IMR-90 (cell line): ENCODE measurements around the gene QKI. TPM values are rescaled to one million over a fixed set of nuclear protein-coding genes. Genes with fewer than 3 reads are reported as not detected.

Experiments
- ATAC-seq: fragments of 200-7000 bp; cut with Tn5 transposase; 2 replicates; pipeline ENCODE4 v1.9.1; 2020; ENCODE audit warnings: low read depth, mild to moderate bottlenecking, moderate library complexity
- BruUV-seq: library from RNA; stranded (reverse); fragments of 400-500 nt; replicated peaks from 2 replicates; lab custom pipeline; 2021; lab: Mats Ljungman, UMichigan
- CTCF ChIA-PET: fragments of 300-600 bp; formaldehyde crosslinking; extraction: SDS; loops from one replicate; lab custom pipeline; 2021; ENCODE audit warnings: antibody characterized with exemption; lab: Yijun Ruan, JAX
- POLR2A ChIA-PET: fragments of 300-600 bp; sonication (Branson Sonifier 250); formaldehyde crosslinking; loops from one replicate; lab custom pipeline; 2022; ENCODE audit warnings: antibody characterized with exemption; ENCODE audit not compliant: unreplicated experiment; lab: Charles Lee
- DNase-seq: peaks from one replicate; pipeline ENCODE4 v3.0.0; 2013
- H2AFZ ChIP-seq: replicated peaks from 2 replicates; pipeline ENCODE3; 2013; ENCODE audit warnings: low read length, mild to moderate bottlenecking; ENCODE audit not compliant: poor library complexity
- H2AK5ac ChIP-seq: 2 replicates; pipeline ENCODE4 v1.6.1; 2013; ENCODE audit warnings: low read depth, low read length, inconsistent platforms
- H2AK9ac ChIP-seq: replicated peaks from 2 replicates; pipeline ENCODE3; 2013; ENCODE audit warnings: mild to moderate bottlenecking, low read depth, low read length, moderate library complexity; ENCODE audit not compliant: poor library complexity
- H2BK120ac ChIP-seq: 2 replicates; pipeline ENCODE4 v1.6.1; 2013; ENCODE audit warnings: low read depth, low read length, inconsistent platforms
- H2BK15ac ChIP-seq: 3 replicates; pipeline ENCODE4 v1.6.1; 2013; ENCODE audit warnings: low read depth, low read length, inconsistent platforms
- H2BK20ac ChIP-seq: 2 replicates; pipeline ENCODE4 v1.6.1; 2013; ENCODE audit warnings: low read depth, mild to moderate bottlenecking, inconsistent platforms, low read length, moderate library complexity
- H2BK5ac ChIP-seq: 2 replicates; pipeline ENCODE4 v1.6.1; 2013; ENCODE audit warnings: mild to moderate bottlenecking, low read depth, low read length, inconsistent platforms; ENCODE audit not compliant: poor library complexity, severe bottlenecking
- H3K14ac ChIP-seq: replicated peaks from 2 replicates; pipeline ENCODE4 v1.6.1; 2013; ENCODE audit warnings: low read depth, low read length, inconsistent platforms
- H3K18ac ChIP-seq: 2 replicates; pipeline ENCODE4 v1.6.1; 2013; ENCODE audit warnings: low read depth, low read length, control low read depth
- H3K23ac ChIP-seq: 2 replicates; pipeline ENCODE4 v1.6.1; 2013; ENCODE audit warnings: low read depth, low read length, inconsistent platforms
- H3K27ac ChIP-seq: 2 replicates; pipeline ENCODE4 v1.5.1; 2013; ENCODE audit warnings: mild to moderate bottlenecking, control low read depth, low read length; ENCODE audit not compliant: insufficient read depth
- H3K27me3 ChIP-seq: 2 replicates; pipeline ENCODE4 v1.6.1; 2013; ENCODE audit warnings: low read length; ENCODE audit not compliant: control insufficient read depth, insufficient read depth
- H3K36me3 ChIP-seq: 2 replicates; pipeline ENCODE4 v1.6.1; 2013; ENCODE audit warnings: low read length, mixed read lengths; ENCODE audit not compliant: control insufficient read depth, insufficient read depth
- H3K4ac ChIP-seq: 2 replicates; pipeline ENCODE4 v1.6.1; 2013; ENCODE audit warnings: low read depth, low read length, inconsistent platforms
- H3K4me1 ChIP-seq: 2 replicates; pipeline ENCODE4 v1.6.1; 2013; ENCODE audit warnings: low read length, mixed read lengths; ENCODE audit not compliant: control insufficient read depth, insufficient read depth
- H3K4me2 ChIP-seq: 2 replicates; pipeline ENCODE4 v1.6.1; 2013; ENCODE audit warnings: low read depth, mild to moderate bottlenecking, control low read depth, low read length, moderate library complexity
- H3K4me3 ChIP-seq: 2 replicates; pipeline ENCODE4 v1.5.1; 2013; ENCODE audit warnings: low read depth, mild to moderate bottlenecking, control low read depth, low read length, moderate library complexity; ENCODE audit not compliant: insufficient read depth
- H3K56ac ChIP-seq: 2 replicates; pipeline ENCODE4 v1.6.1; 2013; ENCODE audit warnings: low read length, inconsistent platforms; ENCODE audit not compliant: insufficient read depth; ENCODE audit errors: extremely low read depth
- H3K79me1 ChIP-seq, 2 experiments: 2 replicates each; pipeline ENCODE4 v1.6.1; 2013; ENCODE audit warnings: low read length in 2 of 2, inconsistent platforms in 1 of 2, low read depth in 1 of 2
- H3K9ac ChIP-seq: 2 replicates; pipeline ENCODE4 v1.6.1; 2013; ENCODE audit warnings: low read depth, low read length, control low read depth
- H3K9me1 ChIP-seq: 2 replicates; pipeline ENCODE4 v1.6.1; 2013; ENCODE audit warnings: low read length, inconsistent platforms; ENCODE audit not compliant: insufficient read depth
- H3K9me3 ChIP-seq: 2 replicates; pipeline ENCODE4 v1.6.1; 2013; ENCODE audit warnings: low read length; ENCODE audit not compliant: control insufficient read depth, insufficient read depth
- H4K20me1 ChIP-seq: 2 replicates; pipeline ENCODE4 v1.6.1; 2013; ENCODE audit warnings: low read length, inconsistent platforms; ENCODE audit not compliant: insufficient read depth
- H4K5ac ChIP-seq: 2 replicates; pipeline ENCODE4 v1.6.1; 2013; ENCODE audit warnings: mild to moderate bottlenecking, low read depth, low read length, control low read depth
- H4K8ac ChIP-seq, 2 experiments: 2 replicates each; pipeline ENCODE4 v1.6.1; 2013; ENCODE audit warnings: low read depth in 2 of 2, low read length in 2 of 2, control low read depth in 1 of 2, inconsistent platforms in 1 of 2
- H4K91ac ChIP-seq: 2 replicates; pipeline ENCODE4 v1.6.1; 2013; ENCODE audit warnings: low read depth, low read length, inconsistent platforms; ENCODE audit not compliant: insufficient read depth
- CEBPB ChIP-seq: IDR thresholded peaks from 2 replicates; pipeline ENCODE4 v1.6.1; 2012; ENCODE audit warnings: low read depth, low read length, improper control_type of control experiment
- CHD1 ChIP-seq: IDR thresholded peaks from 2 replicates; pipeline ENCODE4 v1.6.1; 2012; ENCODE audit warnings: low read depth, low read length, improper control_type of control experiment
- CTCF ChIP-seq: conservative IDR thresholded peaks from 2 replicates; pipeline ENCODE4 v1.5.1; 2012; ENCODE audit warnings: mild to moderate bottlenecking, low read depth, low read length, improper control_type of control experiment
- MAFK ChIP-seq: IDR thresholded peaks from 2 replicates; pipeline ENCODE4 v1.6.1; 2012; ENCODE audit warnings: low read depth, low read length, improper control_type of control experiment
- MAZ ChIP-seq: IDR thresholded peaks from 2 replicates; pipeline ENCODE4 v1.6.1; 2012; ENCODE audit warnings: low read depth, mild to moderate bottlenecking, low read length, improper control_type of control experiment, moderate library complexity, borderline replicate concordance
- POLR2A ChIP-seq: IDR thresholded peaks from 2 replicates; pipeline ENCODE4 v1.6.1; 2012; ENCODE audit warnings: mild to moderate bottlenecking, low read depth, low read length
- RAD21 ChIP-seq: IDR thresholded peaks from 2 replicates; pipeline ENCODE4 v1.6.1; 2012; ENCODE audit warnings: low read length, improper control_type of control experiment
- SMC3 ChIP-seq: fragments of 150-350 bp; IDR thresholded peaks from 2 replicates; pipeline ENCODE4 v1.6.1; 2016; ENCODE audit warnings: low read depth, mild to moderate bottlenecking, antibody characterized with exemption, low read length, moderate library complexity
- USF2 ChIP-seq: fragments of 150-350 bp; IDR thresholded peaks from 2 replicates; pipeline ENCODE4 v1.6.1; 2017; ENCODE audit warnings: mild to moderate bottlenecking, antibody characterized with exemption, low read length, low read depth
- WGBS, 2 experiments: methylation state at CpG; one replicate each; pipeline versions ENCODE4 v1.1.5 to v1.1.7; 2013; ENCODE audit warnings: missing lambda C conversion rate in 2 of 2; ENCODE audit not compliant: insufficient read length in 1 of 2; ENCODE audit errors: extremely low coverage in 2 of 2; 5-methylcytosine and 5-hydroxymethylcytosine counted together
- dilution Hi-C: fragments of 300-500 bp; cut with HindIII; formaldehyde crosslinking; loops from one replicate; pipeline ENCODE4 v1.14.3; 2018; ENCODE audit warnings: low sequenced_read_pairs; ENCODE audit not compliant: unreplicated experiment
- in situ Hi-C: fragments of 300-500 bp; cut with MboI; formaldehyde crosslinking; loops from 3 replicates; pipeline ENCODE4 v1.14.3; 2019; ENCODE audit warnings: low sequenced_read_pairs, inconsistent platforms, mixed read lengths
- intact Hi-C: fragments of 100-400 bp; cut with micrococcal nuclease; formaldehyde crosslinking; loops from 2 replicates; pipeline ENCODE4 v1.10.0; 2022
- polyA plus RNA-seq, 3 experiments: library from polyadenylated mRNA; depleted of rRNA; stranded (reverse); fragments of >200 nt; gene quantifications; 2 replicates each; pipeline ENCODE4 v1.2.3, GENCODE V29; 2012; ENCODE audit warnings: low replicate concordance in 1 of 3
- total RNA-seq: library from RNA; depleted of rRNA; stranded (reverse); fragments of >200 nt; gene quantifications from 2 replicates; pipeline ENCODE4 v1.2.3, GENCODE V29; 2012

Gene QKI
- total and polyA plus RNA-seq, 2 of the 4 experiments (the other 2 are of a cell fraction), result 112 to 232 TPM

- no peak overlapping the region for H2AK9ac ChIP-seq
- no peak for ATAC-seq
- H3K9ac ChIP-seq, result no peak overlapping the region
- no peak overlapping the region for H4K8ac ChIP-seq
- H3K79me1 ChIP-seq, result no peaks in the 10 kb centered on the region
- H3K14ac ChIP-seq, result no peak overlapping the region
- H3K4me3 ChIP-seq, result no peak overlapping the region
- H3K27ac ChIP-seq, result no peak overlapping the region
- H3K18ac ChIP-seq, result no peak overlapping the region
- H4K20me1 ChIP-seq, result no peaks in the 10 kb centered on the region
- DNase-seq, result no peak
- no peak overlapping the region for H2BK20ac ChIP-seq
- in situ Hi-C loops, result loop anchor here (25.0 kb wide), 1 partner anchor 1996 kb away; no protein-coding TSS in a partner anchor
- H2BK15ac ChIP-seq, result no peak overlapping the region
- no peaks in the 10 kb centered on the region for H3K36me3 ChIP-seq
- ChIA-PET CTCF (no interaction called here), POLR2A (no interaction called here)
- no peak overlapping the region for H3K23ac ChIP-seq
- peaks cover 3% of the 10 kb centered on the region for H3K4me1 ChIP-seq
- H3K4ac ChIP-seq, result no peak overlapping the region
- WGBS, 2 experiments, result 80% methylated on average over 1 of the region's 9 CpGs; no CpG with 5 or more reads in 1 of the 2 experiments
- H4K5ac ChIP-seq, result no peak overlapping the region
- no peak overlapping the region for H2AK5ac ChIP-seq
- H2BK120ac ChIP-seq, result no peak overlapping the region
- no TSS peak for BruUV-seq
- no peaks in the 10 kb centered on the region for H3K9me1 ChIP-seq
- H3K9me3 ChIP-seq, result no peaks in the 10 kb centered on the region
- TF ChIP-seq POLR2A, result no peak
- no peak for TF ChIP-seq SMC3
- TF ChIP-seq CEBPB, result no peak
- no peak for TF ChIP-seq MAFK
- no peak for TF ChIP-seq USF2
- no peak for TF ChIP-seq RAD21
- TF ChIP-seq MAZ, result no peak
- TF ChIP-seq CTCF, result no peak
- no peak for TF ChIP-seq CHD1
- H2AFZ ChIP-seq, result no peak overlapping the region
- H2BK5ac ChIP-seq, result no peak overlapping the region
- intact Hi-C loops, result no loop called here
- H3K4me2 ChIP-seq, result no peak overlapping the region
- no peak overlapping the region for H4K91ac ChIP-seq
- dilution Hi-C loops, result no loop called here
- H3K56ac ChIP-seq, result no peak overlapping the region
- no peaks in the 10 kb centered on the region for H3K27me3 ChIP-seq
Observed at GRCh38 chr6:163408352-163408991, 6.0 kb upstream of the QKI start.
